IPS-18a (cell line): ENCODE results near the gene GNG13.
"Not testable (repeated sequence)": the region's sequence is repeated elsewhere in the genome, so short reads cannot be mapped to it uniquely, and the experiment has no call there.

Source experiments
- H3K27ac ChIP-seq: one replicate; pipeline ENCODE4 v1.5.1; 2013; ENCODE audit warnings: low read length
- H3K27me3 ChIP-seq: one replicate; pipeline ENCODE4 v1.6.1; 2013; ENCODE audit warnings: mild to moderate bottlenecking, low read length; ENCODE audit not compliant: control insufficient read depth, insufficient read depth
- H3K36me3 ChIP-seq: one replicate; pipeline ENCODE4 v1.6.1; 2013; ENCODE audit warnings: low read depth, low read length; ENCODE audit not compliant: control insufficient read depth
- H3K4me1 ChIP-seq: one replicate; pipeline ENCODE4 v1.6.1; 2013; ENCODE audit warnings: low read depth, low read length; ENCODE audit not compliant: control insufficient read depth
- H3K4me3 ChIP-seq: one replicate; pipeline ENCODE4 v1.5.1; 2013; ENCODE audit warnings: low read length
- H3K9ac ChIP-seq: one replicate; pipeline ENCODE4 v1.6.1; 2013; ENCODE audit warnings: mild to moderate bottlenecking, low read length, moderate library complexity
- H3K9me3 ChIP-seq: one replicate; pipeline ENCODE4 v1.6.1; 2013; ENCODE audit warnings: low read depth, low read length; ENCODE audit not compliant: control insufficient read depth

The GNG13 gene

DNA sequence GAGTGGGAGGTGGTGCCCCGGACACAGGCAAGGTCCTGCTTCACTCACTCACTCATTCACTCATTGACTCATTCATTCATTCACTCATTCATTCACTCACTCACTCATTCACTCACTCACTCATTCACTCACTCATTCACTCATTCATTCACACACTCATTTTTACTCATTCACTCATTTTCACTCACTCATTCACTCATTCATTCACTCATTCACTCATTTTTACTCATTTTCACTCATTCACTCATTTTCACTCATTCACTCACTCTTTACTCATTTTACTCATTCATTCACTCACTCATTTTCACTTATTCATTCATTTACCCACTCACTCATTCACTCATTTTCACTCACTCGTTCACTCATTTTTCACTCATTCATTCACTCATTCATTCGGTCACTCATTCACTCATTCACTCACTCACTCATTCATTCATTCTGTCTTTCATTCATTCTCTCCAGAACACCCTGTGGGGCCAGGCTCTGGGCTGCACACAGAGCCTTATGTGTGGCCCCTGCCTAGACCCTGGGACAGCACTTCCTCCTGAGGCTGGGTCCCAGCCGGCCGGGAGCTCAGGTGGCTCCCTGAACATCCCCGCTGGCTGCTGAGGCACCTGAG is 21.5 kb downstream of the GNG13 start:
- no peak overlapping the region for H3K4me3 ChIP-seq
- no peaks in the 10 kb centered on the region for H3K4me1 ChIP-seq
- H3K9ac ChIP-seq, result no peak overlapping the region
- no peaks in the 10 kb centered on the region for H3K9me3 ChIP-seq
- H3K27me3 ChIP-seq, result no peaks in the 10 kb centered on the region
- no peaks in the 10 kb centered on the region for H3K36me3 ChIP-seq
- no peak overlapping the region for H3K27ac ChIP-seq

DNA sequence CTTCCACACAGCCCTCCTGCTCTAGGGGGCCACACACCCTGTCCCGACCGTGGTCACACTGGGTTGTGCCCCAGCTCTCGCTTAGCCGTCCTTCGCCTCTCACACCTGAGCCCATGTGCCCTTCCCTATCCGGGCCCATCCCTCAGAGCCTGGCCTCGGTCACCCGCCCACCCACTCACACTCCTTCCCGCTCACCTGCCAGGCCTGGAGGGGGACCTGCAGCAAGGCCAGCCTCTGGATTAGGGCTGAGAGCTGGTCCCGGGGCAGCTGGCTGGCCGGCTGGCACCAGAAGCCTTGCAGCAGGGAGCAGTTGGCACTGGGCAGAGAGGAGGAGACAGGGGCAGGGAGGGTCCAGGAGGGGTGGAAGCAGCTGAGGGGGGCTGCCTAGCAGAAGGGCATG is 22.1 kb downstream of the GNG13 start:
- Histone ChIP-seq H3K27me3 (no peaks in the 10 kb centered on the region), H3K4me1 (no peaks in the 10 kb centered on the region), H3K9me3 (no peaks in the 10 kb centered on the region), H3K36me3 (no peaks in the 10 kb centered on the region), H3K4me3 (no peak overlapping the region), H3K9ac (no peak overlapping the region), H3K27ac (no peak overlapping the region)

DNA sequence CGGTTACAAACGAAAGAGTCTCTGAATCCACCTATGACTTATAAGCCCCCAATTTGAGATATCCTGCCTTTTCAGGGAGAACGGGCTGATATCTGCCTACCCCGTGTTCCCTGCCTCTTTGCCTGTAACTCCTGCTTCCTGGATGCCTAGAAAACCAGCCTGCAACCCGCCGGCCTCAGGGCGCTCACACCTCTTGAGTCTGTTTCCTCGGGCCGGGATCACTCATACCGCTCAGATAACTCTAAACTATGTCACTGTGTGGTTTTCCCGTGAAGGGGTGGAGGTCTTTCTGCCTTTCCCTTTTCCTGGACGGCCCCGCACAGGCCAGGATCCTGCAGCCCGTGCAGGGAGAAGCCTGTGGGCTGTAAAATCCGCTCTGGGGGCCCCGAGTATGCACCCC is 22.7 kb downstream of the GNG13 start:
- no peak overlapping the region for H3K4me3 ChIP-seq

DNA sequence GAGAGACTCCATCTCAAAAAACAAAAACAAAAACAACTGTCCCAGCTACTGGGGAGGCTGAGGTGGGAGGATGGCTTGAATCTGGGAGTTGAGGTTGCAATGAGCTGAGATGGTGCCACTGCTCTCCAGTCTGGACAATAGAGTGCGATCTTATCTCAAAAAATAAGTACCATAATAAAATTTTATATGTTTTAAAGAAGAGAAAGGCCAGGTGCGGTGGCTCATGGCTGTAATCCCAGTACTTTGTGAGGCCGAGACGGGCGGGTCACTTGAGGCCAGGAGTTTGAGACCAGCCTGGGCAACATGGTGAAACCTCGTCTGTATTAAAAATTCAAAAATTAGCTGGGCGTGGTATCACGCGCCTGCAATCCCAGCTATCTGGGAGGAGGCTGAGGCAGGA is 23.7 kb downstream of the GNG13 start:
- Histone ChIP-seq H3K4me1 (no peaks in the 10 kb centered on the region), H3K36me3 (no peaks in the 10 kb centered on the region), H3K27me3 (no peaks in the 10 kb centered on the region), H3K27ac (no peak overlapping the region), H3K9me3 (no peaks in the 10 kb centered on the region), H3K4me3 (no peak overlapping the region), H3K9ac (no peak overlapping the region)

More for the DNA sequence above, 22.7 kb downstream of the GNG13 start:
- Histone ChIP-seq H3K9me3 (no peaks in the 10 kb centered on the region), H3K27ac (no peak overlapping the region), H3K36me3 (no peaks in the 10 kb centered on the region), H3K9ac (no peak overlapping the region), H3K27me3 (no peaks in the 10 kb centered on the region), H3K4me1 (no peaks in the 10 kb centered on the region)

DNA sequence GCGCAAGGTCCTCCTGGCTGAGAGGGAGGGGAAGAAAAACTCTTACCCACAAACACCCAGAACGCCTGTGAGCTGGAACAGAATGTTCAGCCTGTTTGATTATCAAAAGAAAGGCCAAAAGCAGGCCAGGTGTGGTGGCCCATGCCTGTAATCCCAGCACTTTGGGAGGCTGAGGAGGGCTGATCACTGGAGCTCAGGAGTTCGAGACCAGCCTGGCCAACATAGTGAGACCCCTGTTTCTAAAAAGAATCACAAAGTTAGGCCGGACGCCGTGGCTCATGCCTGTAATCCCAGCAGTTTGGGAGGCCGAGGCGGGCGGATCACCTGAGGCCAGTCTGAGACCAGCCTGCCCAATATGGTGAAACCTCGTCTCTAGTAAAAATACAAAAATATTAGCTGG is 24.2 kb downstream of the GNG13 start:
- not testable (repeated sequence) for H3K9me3 ChIP-seq, H3K36me3 ChIP-seq, H3K4me1 ChIP-seq, H3K9ac ChIP-seq, H3K4me3 ChIP-seq, H3K27me3 ChIP-seq, H3K27ac ChIP-seq

DNA sequence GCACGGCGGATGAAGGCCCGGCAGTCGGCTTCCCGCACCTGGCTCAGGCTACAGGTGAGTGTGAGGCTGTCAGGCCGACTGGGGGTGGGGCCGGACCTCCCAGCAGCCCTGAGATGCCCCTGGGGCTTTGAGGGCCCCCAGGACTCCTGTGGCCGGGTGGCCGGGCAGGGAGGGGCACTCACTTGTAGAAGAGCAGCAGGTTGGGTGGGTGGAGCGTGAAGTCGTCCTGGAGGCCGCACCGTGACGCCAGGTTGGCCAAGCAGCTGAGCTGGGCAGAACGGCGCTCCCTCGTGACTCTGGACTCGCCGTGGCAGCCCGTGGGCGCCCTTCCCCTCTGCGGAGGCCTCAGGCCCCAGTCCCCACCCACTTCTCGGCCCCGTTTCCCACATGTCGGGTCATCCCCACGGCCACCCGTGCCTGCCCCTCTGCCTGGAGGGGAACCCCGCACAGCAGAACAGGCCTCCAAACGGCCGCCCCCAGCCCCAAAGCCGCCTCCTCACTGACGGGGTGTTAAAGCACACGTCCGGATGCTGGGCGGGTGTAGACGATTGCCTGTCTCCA is 25.2 kb downstream of the GNG13 start:
- H3K27me3 ChIP-seq, result no peaks in the 10 kb centered on the region
- H3K9ac ChIP-seq, result no peak overlapping the region
- no peaks in the 10 kb centered on the region for H3K9me3 ChIP-seq
- H3K27ac ChIP-seq, result no peak overlapping the region
- H3K4me3 ChIP-seq, result no peak overlapping the region
- no peaks in the 10 kb centered on the region for H3K4me1 ChIP-seq
- H3K36me3 ChIP-seq, result no peaks in the 10 kb centered on the region

DNA sequence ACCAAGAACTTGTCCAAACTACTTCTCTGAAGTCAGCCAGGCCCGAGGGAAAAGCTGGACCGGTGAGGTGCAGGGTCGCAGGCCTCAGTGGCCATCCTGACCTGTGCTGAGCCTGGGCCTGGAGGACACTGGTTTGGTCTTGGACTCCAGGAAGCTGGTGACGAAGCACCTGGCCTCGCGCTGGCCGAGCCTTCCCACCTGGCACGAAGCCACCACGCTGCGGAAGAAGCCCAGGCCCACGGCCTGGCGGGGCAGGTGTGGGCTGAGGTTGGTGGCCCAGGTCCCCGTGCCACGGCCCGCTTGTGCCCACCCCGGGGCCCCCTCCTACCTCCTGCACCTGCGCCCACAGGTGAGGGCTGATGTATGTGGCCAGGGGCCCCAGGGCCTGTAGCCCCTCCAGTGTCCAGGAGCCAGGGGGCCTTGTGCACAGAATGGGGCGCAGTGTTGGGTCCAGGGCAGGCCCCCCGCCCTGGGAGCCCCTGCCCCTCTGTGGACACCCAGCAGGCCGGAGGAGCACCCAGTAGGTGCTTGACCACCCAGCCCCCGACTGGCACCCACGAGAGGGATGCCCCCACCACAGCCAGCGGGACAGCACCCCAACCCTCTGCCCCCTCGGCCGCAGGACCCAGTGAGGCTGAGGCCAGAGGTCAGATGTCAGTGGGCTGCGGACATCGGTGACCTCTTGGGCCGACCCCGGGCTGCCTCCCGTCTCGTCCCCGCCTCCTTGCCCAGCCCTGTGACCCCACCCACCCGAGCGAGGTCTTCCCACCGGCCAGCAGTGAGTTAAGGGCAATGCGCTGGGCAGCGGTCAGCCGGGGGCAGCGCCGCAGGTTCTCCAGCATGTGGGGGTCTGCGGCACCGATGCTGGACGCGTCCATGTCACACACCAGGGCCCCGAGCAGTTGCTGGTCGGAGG is 26.2 kb downstream of the GNG13 start:
- no peak overlapping the region for H3K27ac ChIP-seq
- no peaks in the 10 kb centered on the region for H3K36me3 ChIP-seq
- no peaks in the 10 kb centered on the region for H3K4me1 ChIP-seq
- H3K27me3 ChIP-seq, result no peaks in the 10 kb centered on the region
- no peak overlapping the region for H3K9ac ChIP-seq
- H3K9me3 ChIP-seq, result no peaks in the 10 kb centered on the region
- no peak overlapping the region for H3K4me3 ChIP-seq

DNA sequence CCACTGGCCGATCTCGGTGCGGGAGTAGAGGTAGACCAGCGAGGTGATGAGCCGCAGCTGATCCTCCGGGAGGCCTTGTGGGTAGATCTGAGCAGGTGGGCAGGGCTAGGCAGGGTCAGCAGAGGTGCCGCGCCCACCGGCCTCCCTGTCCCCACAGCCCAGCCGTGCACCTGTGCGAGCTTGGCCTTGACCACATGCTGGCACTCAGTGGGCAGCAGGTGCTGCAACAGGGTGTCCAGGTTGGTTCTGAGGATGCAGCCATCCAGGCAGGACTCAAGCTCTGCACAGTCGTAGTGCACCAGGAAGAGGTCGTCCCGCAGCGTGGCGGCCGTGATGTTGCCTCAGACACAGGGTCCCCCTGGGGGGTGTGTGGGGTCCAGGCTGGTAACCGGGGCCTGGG is 27.6 kb downstream of the GNG13 start:
- Histone ChIP-seq H3K27me3 (no peaks in the 10 kb centered on the region), H3K36me3 (no peaks in the 10 kb centered on the region), H3K27ac (no peak overlapping the region), H3K9ac (no peak overlapping the region), H3K4me3 (no peak overlapping the region), H3K4me1 (no peaks in the 10 kb centered on the region), H3K9me3 (no peaks in the 10 kb centered on the region)

DNA sequence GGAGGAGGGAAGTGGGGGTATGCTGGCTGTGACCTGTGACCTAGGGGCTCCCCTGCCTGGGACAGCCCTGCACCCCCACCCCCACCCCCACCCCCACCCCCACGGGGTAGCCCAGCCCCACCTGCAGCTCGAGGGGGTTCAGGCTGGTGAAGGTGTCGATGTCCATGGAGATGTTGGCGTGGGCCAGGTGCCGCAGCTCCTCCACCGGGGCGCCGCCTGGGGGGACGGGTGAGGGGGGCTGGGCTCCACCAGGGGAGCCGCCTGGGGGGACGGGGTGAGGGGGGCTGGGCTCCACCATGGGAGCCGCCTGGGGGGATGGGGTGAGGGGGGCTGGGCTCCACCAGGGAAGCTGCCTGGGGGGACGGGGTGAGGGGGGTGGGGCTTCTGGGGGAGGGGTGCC is 30.1 kb downstream of the GNG13 start:
- Histone ChIP-seq H3K4me1 (no peaks in the 10 kb centered on the region), H3K27ac (no peak overlapping the region), H3K4me3 (no peak overlapping the region), H3K9ac (no peak overlapping the region), H3K9me3 (no peaks in the 10 kb centered on the region), H3K36me3 (no peaks in the 10 kb centered on the region), H3K27me3 (no peaks in the 10 kb centered on the region)

DNA sequence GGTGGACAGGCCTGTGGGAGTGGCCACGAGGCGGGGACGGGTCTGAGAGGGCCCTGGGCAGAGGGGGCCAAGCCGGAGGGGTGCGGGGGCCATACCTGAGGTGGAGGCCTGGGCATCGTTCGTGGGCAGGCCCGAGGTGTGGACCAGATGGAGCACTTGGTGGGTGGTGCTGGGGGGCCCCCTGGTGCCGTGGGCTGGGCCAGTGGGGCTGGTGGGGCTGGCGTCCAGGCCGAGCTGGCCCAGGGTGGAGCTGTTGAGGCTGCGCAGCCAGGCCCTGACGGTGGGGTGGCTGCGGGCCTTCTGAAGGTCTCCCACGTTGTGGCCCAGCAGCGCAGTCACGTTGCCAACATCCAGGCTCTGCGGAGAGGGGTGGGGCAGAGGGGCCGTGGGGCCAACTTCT is 30.6 kb downstream of the GNG13 start:
- no peak overlapping the region for H3K4me3 ChIP-seq
- no peak overlapping the region for H3K9ac ChIP-seq
- H3K4me1 ChIP-seq, result no peaks in the 10 kb centered on the region
- no peak overlapping the region for H3K27ac ChIP-seq
- H3K36me3 ChIP-seq, result no peaks in the 10 kb centered on the region
- H3K9me3 ChIP-seq, result no peaks in the 10 kb centered on the region
- H3K27me3 ChIP-seq, result no peaks in the 10 kb centered on the region

DNA sequence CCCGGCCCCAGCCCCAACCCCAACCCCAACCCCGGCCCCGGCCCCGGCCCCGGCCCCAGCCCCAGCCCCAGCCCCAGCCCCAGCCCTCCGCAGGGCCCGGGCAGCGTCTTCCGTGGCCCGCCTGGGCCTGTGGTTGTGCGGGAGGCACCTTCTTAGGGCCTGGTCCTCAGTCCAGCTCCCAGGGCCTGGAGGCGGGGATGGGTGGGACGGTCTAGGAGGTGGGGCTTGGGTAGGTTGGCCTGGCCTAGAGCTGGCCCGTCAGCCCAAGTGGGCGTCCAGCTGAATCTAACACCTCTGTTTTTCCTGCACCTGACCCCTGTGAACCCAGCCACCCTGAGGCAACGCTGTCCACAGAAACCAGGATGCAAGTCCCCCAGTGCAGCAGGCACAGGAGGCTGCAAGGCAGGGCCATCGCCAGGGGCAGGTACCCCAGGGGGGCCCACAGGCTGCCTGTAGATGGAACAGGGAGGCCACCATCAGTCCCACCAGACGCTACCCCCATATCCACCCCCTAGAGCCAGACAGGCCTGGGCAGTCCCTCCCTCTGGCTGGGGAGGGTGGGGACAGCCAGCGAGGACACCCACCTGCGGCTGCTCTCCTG is 31.2 kb downstream of the GNG13 start:
- Histone ChIP-seq H3K4me1 (no peaks in the 10 kb centered on the region), H3K27me3 (no peaks in the 10 kb centered on the region), H3K4me3 (no peak overlapping the region), H3K9ac (no peak overlapping the region), H3K9me3 (no peaks in the 10 kb centered on the region), H3K36me3 (no peaks in the 10 kb centered on the region), H3K27ac (no peak overlapping the region)
